SJCRH30 (cell line): ENCODE results near the gene SCART1. TPM values are rescaled to one million over a fixed set of nuclear protein-coding genes. Genes with fewer than 3 reads are reported as not detected.
A peak's percentile ranks its signal among the peaks of the same experiment; 100 is the strongest.
"Not testable (repeated sequence)": the region's sequence is repeated elsewhere in the genome, so short reads cannot be mapped to it uniquely, and the experiment has no call there.

Experiments used
- DNase-seq, 2 experiments: peaks; one replicate each; pipeline ENCODE4 v3.0.0-alpha.2; 2015 to 2020
- H3K27ac ChIP-seq: fragments of 250-450 bp; sonication (Bioruptor Pico); 2 replicates; pipeline ENCODE4 v1.5.1; 2020; ENCODE audit warnings: mild to moderate bottlenecking, moderate library complexity
- H3K27me3 ChIP-seq: fragments of 250-450 bp; sonication (Bioruptor Pico); 2 replicates; pipeline ENCODE4 v1.5.1; 2020; ENCODE audit warnings: mild to moderate bottlenecking, moderate library complexity
- H3K36me3 ChIP-seq: fragments of 250-450 bp; sonication (Bioruptor Pico); 2 replicates; pipeline ENCODE4 v1.5.1; 2020; ENCODE audit warnings: mild to moderate bottlenecking, moderate library complexity
- H3K4me1 ChIP-seq: fragments of 250-450 bp; sonication (Bioruptor Pico); 2 replicates; pipeline ENCODE4 v1.5.1; 2020; ENCODE audit warnings: mild to moderate bottlenecking, moderate library complexity
- H3K4me3 ChIP-seq: fragments of 250-450 bp; sonication (Bioruptor Pico); 2 replicates; pipeline ENCODE4 v1.5.1; 2020; ENCODE audit warnings: mild to moderate bottlenecking, moderate library complexity
- H3K9me3 ChIP-seq: fragments of 250-450 bp; sonication (Bioruptor Pico); replicated peaks from 2 replicates; pipeline ENCODE4 v1.5.1; 2020; ENCODE audit warnings: mild to moderate bottlenecking, moderate library complexity
- total RNA-seq: library from RNA; depleted of rRNA; stranded (reverse); fragments of >200 nt; shearing (Covaris generic); gene quantifications from 2 replicates; pipeline ENCODE4 v1.2.3, GENCODE V29; 2014

Gene SCART1
- total RNA-seq, 1 experiment from 2014 or later, result 0.34 TPM

DNA sequence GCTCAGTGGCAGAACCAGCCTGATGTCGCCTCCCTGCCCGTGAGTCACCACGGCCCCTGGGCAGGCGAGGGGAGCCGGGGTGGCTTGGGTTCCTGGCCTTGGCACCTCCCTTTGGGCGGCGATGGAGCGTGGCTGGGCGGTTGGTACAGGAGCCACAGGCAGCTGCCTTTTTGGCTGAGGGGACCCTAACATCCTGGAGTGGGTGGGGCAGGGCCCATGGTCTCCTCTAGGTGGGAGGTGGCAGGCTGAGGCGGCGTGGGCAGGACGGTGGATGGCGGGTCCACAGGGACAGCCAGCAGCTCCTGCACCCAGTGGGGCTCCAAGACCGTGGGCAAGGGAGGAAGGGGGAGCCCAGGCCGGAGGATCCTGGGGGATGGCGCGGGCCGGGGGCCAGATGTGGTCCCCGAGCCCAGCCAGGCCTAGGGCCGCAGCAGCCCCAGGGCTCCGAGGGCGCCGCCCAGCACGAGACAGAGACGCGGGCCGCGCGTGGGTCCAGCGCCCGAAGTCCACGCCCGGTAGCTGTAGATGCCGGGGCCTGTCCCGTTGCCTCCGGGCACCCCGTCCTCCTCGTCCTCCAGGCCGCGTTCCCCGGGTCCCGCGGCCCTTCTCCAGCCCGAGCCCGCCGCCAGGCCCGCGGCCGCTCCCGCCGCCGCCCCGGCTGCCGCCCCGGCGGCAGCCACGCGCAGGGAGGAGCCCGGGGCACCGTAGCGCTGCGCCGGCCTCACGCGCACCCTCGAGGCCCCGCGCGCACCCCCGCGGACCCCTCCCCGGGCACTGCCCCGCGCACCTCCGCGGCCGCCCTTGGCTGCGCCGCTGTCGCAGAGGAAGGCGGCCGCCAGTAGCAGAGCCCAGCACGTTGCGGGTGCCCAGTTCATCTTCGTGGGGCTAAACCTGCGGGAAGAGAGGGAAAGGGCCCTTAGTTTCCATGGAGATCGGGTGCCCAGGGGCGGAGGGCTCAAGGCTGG is 30.7 kb upstream of the SCART1 start:
- Histone ChIP-seq H3K4me1 (no peaks in the 10 kb centered on the region), H3K27ac (no peak overlapping the region), H3K4me3 (no peak overlapping the region), H3K27me3 (no peaks in the 10 kb centered on the region), H3K36me3 (no peaks in the 10 kb centered on the region), H3K9me3 (no peaks in the 10 kb centered on the region)
- no peak for DNase-seq

DNA sequence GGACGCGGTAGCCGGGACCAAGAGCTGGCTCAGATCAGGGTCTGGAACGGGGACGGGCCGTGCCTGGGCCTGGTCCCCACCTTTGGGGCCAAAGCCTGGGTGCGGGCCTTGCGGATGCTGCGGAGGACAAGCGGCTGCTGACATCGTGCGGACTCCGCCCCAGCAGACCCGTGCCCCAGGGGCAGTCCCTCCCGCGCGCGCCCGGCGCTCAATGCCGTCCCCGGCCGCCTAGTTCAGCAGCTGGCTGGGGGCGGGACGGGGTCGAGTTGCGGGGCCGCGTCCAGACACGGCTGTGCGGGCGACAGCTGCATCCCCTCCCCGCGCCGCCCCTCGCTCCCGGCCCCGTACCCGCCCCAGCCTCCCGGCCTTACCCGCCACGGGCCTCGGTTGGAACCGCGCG is 29.6 kb upstream of the SCART1 start:
- not testable (repeated sequence) for H3K9me3 ChIP-seq, DNase-seq, H3K36me3 ChIP-seq, H3K27me3 ChIP-seq, H3K4me1 ChIP-seq, H3K4me3 ChIP-seq, H3K27ac ChIP-seq

DNA sequence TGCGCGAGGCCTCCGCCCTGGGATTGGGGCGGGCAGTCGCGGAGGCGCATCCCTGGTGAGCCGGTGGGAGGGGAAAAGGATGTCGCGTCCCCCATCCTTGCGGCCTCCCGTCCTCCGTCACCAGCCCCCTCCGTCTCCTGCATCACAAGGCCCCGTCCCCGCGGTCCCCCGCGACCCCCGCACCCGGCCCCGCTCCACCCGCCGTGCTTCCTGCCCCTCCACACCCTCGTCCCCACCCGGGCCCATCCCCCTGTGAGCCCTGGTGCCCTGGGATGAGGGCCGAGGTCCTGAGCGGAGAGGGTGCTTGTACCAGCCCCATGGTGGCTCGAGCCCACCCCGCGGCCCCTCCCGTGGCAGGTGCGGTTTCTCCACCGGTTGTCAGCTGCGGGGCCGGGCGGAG is 29.1 kb upstream of the SCART1 start, which contains the start of gene SPRN:
Gene SPRN (minus strand): TSS at position 25 of the 400 bp plus-strand sequence. CDS start 944 bp downstream, outside the sequence.
- not testable (repeated sequence) for H3K36me3 ChIP-seq, H3K4me3 ChIP-seq, DNase-seq, H3K27me3 ChIP-seq, H3K27ac ChIP-seq, H3K9me3 ChIP-seq, H3K4me1 ChIP-seq

DNA sequence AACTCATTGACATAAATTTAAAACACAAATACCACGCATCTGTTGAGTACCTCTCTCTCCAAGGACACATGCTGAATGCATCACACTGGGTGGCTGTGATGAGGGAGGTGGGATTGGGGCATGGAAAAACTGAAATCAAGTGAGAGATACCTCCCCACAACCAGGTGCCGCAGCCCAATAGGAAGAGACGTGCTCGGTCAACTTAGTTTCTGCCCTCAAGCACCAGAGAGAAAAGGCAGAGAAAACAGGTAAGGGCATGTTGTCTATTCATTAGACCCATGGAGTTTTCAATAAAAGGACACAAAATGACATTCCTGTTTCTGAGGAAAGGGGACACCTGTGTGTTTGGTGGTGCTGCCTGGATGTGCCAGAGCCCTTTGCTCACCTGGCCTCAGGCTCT is 24.2 kb upstream of the SCART1 start:
- not testable (repeated sequence) for H3K9me3 ChIP-seq, H3K27me3 ChIP-seq, H3K4me3 ChIP-seq, H3K36me3 ChIP-seq, DNase-seq, H3K27ac ChIP-seq, H3K4me1 ChIP-seq

DNA sequence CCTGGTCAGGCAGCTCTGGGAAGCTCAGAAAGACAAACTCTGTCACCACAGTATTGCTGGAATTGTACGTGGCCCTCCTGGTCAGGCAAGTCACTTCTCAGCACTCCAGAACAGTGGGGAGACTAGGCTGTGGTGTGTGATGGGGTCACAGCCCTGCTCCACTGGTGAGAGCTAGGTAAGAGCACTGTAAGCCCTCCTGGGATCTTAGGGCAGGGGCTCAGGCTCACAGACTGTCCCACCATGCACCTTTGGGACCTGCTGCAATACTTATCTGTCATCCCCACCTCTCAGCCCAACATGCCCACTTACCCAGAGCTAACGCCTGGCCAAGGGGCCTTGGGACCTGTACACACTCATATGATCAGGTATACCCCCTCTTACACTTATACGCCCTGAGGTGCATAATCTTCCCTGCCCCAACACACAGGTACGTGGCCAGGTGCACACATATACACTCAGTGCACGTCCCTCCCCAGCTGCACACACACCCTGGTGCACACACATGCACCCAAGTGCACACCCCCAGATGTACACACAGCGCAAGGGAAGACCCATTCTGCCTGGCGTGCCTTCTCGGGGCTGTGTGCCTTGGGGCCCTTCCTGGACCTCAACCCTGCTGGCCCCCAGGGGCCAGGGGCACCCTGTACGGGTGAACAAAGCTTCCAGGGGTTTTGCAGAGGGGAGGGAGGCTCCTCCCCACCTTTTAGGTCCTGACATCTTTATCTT is 21.7 kb upstream of the SCART1 start:
- H3K27me3 ChIP-seq, H3K4me1 ChIP-seq, H3K36me3 ChIP-seq, DNase-seq, H3K4me3 ChIP-seq, H3K27ac ChIP-seq, H3K9me3 ChIP-seq: not testable (repeated sequence)

DNA sequence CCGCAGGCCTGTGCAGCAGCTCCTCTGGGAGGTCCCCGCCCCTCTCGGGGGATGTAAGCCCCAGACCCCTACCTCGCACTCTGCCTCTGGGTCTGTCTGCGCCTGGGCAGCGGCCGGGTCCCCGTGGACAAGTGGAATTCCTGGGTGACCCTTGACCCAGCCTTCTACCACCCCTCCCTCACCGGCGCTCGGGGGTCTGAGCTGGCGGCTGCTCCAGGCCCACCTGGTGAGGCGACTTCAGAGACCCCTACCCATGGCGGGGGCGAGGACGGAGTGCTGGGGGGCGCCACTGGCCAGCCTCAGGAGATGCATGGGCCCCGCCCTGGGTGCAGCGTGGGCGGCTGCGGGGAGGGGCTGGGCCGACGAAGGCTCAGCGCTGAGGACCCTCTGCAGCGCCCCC is 21.0 kb upstream of the SCART1 start:
- H3K36me3 ChIP-seq, H3K27me3 ChIP-seq, H3K4me1 ChIP-seq, H3K9me3 ChIP-seq, DNase-seq, H3K4me3 ChIP-seq, H3K27ac ChIP-seq: not testable (repeated sequence)

DNA sequence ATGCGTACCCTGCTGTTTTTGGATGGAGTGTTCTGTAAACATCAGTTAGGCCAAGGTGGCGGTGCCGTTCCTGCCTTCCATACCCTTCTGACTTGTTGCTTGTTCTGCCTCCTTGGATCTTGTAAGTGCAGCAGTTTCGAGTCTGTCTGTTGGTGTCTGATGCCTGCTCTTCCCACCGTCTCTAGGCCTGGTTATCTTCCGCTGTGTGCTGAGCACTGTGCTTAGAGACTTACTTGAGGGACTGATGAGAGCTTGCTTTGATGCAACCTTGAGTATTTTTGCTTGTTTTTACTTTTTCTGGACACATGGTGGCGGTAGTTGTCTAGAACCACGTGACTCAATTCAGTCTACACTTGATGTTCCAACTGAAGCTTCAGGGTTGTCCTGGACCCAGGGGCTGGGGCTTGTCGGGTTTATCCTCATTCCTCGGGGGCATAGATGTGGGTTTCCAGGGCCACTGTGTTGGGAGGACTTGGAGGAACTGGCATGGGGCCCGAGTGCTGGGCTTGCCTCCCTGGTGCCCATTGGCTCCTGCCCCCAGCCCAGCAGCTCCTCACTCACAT is 15.0 kb upstream of the SCART1 start:
- DNase-seq, result peak in 1 of 2 experiments; percentile 56
- no peak overlapping the region for H3K27ac ChIP-seq
- no peaks in the 10 kb centered on the region for H3K27me3 ChIP-seq
- H3K9me3 ChIP-seq, result no peaks in the 10 kb centered on the region
- no peak overlapping the region for H3K4me3 ChIP-seq
- no peaks in the 10 kb centered on the region for H3K4me1 ChIP-seq
- H3K36me3 ChIP-seq, result no peaks in the 10 kb centered on the region

DNA sequence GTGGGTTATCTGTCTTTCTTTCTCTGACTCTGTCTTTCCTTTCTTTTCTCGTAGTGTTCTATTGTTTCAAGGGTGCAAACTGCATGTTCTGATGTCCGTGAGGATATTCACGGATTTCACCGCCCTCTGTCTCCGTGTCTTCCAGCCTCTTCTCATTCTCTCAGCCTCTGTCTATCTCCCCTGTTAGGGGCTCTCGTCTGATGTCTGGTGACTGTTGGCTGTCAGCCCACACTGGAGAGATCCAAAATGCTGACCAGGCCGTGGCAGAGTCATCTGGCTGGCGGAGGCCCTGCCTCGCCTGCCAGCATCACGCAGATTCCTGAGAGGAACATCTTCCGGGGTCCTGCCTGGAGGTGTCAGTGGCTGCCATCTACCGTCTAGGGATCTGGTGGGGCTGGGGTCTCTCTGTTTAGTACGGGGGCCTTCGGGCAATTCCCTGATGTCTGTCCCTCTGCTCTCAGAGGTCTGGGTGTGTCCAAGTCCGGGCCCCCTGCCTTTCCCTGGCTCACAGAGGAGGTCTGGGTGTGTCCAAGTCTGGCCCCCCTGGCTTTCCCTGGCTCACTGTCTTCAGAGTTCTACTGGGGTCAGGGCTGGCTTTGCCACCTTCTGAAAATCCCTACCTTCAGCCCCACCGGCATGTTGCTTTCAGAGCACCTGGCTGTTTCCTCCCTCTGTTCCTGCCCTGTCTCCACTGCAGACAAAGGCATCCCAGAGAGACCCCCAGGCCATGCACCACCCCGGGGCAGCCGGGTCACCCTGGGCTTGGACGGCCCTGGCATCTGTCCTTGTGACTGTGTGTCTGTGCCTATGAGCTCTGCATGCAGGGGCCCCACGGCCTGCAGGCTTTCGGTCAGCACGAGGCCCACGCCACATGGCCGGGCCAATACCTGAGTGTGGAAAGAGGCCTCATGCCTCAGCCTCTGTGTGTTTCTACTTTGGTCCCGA is 14.0 kb upstream of the SCART1 start:
- no peaks in the 10 kb centered on the region for H3K4me1 ChIP-seq
- DNase-seq, result no peak
- H3K27ac ChIP-seq, result no peak overlapping the region
- no peaks in the 10 kb centered on the region for H3K9me3 ChIP-seq
- H3K27me3 ChIP-seq, result no peaks in the 10 kb centered on the region
- H3K4me3 ChIP-seq, result no peak overlapping the region
- H3K36me3 ChIP-seq, result no peaks in the 10 kb centered on the region

DNA sequence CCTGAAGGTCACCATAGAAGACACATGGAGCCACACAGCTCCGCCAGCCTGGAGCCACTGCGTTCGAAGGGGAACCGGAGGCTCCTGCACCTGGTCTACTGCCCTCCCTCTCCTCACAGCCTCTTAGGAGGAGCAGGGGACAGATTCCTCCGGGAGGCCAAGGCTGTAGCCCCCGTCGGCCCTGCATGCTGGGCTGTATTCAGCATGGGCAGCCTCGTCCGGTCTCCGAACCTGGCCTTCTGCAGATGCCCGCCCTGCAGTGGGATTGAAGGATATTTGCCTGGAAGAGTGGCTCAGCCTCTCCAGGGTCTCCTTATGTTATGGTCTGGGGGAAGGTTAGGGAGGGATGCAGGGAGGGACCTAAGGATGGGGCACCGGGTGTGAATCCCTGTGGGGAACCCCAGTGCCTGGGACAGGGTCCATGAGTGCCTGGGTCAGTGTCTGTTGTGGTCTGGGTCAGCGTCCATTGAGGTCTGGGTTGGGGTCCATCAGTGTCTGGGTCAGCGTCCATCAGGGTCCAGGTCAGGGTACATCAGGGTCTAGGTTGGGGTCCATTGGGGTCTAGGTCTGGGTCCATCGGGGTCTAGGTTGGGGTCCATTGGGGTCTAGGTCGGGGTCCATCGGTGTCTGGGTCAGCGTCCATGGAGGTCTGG is 13.0 kb upstream of the SCART1 start:
- no peaks in the 10 kb centered on the region for H3K27me3 ChIP-seq
- H3K36me3 ChIP-seq, result no peaks in the 10 kb centered on the region
- no peak overlapping the region for H3K27ac ChIP-seq
- DNase-seq, result no peak
- no peaks in the 10 kb centered on the region for H3K4me1 ChIP-seq
- no peak overlapping the region for H3K4me3 ChIP-seq
- no peaks in the 10 kb centered on the region for H3K9me3 ChIP-seq

DNA sequence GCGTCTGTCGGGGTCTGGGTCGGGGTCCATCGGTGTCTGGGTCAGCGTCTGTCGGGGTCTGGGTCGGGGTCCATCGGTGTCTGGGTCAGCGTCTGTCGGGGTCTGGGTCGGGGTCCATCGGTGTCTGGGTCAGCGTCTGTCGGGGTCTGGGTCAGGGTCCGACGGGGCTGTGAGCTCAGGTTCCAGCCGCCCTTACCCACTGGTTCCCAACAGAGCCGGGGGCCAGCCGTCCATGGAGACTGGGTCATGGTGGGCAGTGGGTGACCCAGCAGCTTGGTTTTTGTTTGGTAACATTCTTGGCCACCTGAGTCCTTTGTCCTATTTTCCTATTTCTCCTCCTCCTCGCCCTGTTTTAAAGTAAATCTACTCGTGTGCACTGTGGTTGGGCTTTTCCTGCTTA is 12.4 kb upstream of the SCART1 start:
- H3K4me3 ChIP-seq, DNase-seq, H3K4me1 ChIP-seq, H3K27me3 ChIP-seq, H3K9me3 ChIP-seq, H3K36me3 ChIP-seq, H3K27ac ChIP-seq: not testable (repeated sequence)

DNA sequence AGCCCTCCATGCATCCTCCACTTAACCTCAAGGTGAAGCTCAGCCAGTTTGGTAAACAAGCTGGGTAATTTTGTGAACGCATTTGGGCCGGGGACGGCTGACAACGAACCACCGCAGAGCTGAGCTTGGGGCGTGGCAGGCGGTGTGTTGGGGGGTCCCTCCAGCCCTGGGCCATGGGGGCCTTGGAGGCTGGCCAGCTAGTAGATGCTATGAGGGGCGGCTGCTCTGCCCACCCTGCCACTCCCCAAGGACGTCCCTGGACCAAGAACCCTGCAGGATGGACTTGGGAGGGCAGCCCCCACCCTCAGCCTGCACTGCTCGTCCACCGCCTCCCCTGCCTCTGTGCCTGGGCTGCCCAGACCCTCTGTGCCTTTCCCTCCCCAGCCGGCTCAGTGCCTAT is 12.0 kb upstream of the SCART1 start:
- Histone ChIP-seq H3K4me1 (no peaks in the 10 kb centered on the region), H3K27me3 (no peaks in the 10 kb centered on the region), H3K9me3 (no peaks in the 10 kb centered on the region), H3K27ac (no peak overlapping the region), H3K4me3 (no peak overlapping the region), H3K36me3 (no peaks in the 10 kb centered on the region)
- no peak for DNase-seq

DNA sequence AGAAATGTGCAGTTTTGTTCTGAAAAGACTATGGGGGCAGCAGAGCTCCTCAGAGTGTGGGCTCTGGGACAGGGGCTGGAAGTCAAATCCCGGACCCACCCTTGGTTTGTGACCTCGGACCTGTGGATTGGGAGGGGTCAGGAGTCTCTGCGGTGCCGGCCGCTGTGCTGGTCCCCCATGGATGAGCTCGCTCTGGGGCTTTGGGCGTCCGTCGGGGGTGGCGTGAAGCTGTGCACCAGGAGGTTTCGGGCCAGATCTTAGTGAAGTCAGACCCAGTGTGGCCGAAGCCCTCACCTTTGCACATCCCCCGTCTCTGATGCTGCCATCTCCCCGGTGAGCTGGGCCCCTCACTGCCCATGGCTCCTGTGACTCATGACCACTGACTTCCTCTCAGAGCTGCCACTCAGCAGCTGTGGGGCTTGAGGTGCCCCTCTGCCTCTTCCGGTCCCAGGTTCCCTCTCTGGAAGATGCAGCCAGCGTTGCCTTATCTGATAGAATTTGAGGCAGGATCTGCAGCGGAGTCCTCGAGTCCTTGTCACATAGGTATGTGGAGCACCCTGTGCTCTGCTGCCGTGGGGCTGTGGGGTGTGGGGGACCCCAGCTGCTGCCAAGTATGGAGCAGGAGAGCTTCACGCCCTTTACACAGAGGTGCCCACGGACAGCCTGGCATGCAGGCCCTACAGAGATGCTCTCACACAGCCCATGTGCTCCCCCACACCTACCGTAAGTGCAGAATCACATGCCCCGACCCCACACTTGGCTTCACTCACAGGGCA is 11.4 kb upstream of the SCART1 start:
- DNase-seq, result no peak
- no peaks in the 10 kb centered on the region for H3K9me3 ChIP-seq
- H3K4me1 ChIP-seq, result no peaks in the 10 kb centered on the region
- no peak overlapping the region for H3K4me3 ChIP-seq
- H3K27me3 ChIP-seq, result no peaks in the 10 kb centered on the region
- H3K27ac ChIP-seq, result no peak overlapping the region
- no peaks in the 10 kb centered on the region for H3K36me3 ChIP-seq
